GM19328 (cell line): ENCODE measurements around the gene VDAC2.

Experiments used
- ATAC-seq: cut with Tn5 transposase; IDR thresholded peaks from one replicate; pipeline ENCODE4 v1.9.1; 2021; ENCODE audit warnings: mild to moderate bottlenecking, moderate library complexity; ENCODE audit not compliant: unreplicated experiment

VDAC2 gene

DNA sequence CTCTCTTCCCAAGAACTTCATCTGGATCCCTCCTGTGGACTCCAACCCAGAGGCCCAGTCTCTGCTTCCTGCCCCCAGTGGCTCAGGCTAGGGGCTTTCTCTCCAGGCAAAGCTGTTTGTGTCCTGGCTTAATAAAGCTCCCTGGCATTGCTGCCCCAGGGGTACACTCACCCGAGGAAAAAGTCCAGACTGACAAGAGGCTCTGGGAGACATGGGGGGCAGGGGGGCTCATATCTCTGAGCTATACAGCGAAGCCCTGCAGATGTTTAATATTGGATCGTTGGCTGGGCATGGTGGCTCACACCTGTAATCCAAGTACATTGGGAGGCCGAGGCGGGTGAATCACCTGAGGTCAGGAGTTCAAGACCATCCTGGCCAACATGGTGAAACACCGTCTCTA is 35.9 kb downstream of the VDAC2 start:
- ATAC-seq = no peak

DNA sequence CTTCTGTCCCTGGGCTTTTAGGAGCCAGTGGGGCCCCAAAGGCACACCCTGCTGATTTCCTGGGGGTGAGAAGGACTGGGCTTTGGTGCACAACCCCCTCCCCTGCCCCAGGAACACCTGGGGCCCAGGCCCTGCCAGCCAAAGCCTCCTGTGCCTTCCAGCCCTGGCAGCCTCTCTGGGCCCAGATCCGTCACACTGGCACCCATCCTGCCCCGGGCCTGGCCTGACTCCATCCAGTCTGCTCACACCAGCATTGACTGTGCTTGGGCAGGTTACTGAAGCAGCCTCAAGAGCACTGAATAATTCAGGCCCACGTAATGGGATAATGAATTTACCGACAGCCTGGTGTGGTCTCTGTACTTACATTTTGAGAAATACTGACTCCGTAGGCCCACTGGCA is 37.2 kb downstream of the VDAC2 start:
- no peak for ATAC-seq

DNA sequence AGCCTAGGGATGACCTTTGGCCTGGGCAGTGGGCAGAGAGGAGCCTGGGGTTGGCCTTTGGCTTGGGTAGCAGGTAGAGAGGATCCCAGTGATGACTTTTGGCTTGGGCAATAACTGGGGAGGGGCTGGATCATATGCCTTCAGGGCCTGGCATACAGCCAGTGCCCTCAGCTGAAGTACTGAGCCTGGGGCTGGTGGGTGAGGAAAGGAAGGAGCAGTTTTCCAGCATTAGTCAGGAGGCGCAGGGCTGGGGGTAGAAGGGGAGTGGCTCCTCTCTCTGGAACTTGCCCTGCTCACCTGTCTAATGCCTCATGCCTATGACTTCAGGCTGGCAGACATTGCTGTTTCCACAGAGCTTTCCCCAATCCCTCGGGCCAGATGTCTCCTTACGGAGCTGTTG is 40.3 kb downstream of the VDAC2 start:
- ATAC-seq = no peak

DNA sequence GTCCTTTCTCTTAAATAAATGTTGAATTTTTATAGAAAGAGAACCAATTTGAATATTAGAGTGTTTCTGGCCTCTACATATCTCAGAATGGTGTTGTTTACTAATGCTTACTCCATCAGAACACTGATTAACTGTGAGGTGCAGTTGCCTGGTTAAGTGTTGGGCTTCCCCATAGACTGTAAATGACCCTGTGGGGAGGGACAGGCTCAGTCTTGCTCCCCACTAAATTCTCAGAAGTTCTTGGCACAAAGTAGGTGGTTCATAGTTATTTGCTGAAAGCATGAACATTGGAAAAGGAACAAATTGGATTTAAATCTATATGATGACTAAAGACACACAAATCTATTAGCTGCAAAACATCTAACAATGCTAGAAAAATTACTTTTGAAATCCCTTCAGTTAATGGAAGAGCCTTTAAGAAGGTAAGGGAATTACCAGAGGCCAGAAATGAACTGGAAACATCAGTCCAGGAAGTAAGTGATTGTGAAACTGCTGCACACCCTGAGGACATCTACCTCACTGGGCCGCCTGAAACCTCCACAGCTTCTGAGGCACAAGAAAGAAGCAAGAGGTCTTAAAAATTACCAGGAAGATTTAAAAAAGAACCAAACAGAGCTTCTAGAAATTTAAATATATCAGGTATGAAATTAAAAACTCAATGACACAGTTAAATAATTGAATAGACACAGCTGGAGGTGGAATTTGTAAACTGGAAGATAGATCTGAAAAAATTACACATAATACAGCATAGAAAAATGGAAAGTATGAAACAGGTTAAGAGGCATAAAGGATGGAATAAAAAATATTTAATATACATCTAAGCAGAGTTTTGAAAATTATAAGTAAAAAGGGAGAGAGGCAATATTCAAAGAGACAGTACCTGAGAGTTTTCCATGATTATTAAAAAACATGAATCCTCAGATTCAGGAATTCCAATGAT is 43.0 kb downstream of the VDAC2 start:
- no peak for ATAC-seq

DNA sequence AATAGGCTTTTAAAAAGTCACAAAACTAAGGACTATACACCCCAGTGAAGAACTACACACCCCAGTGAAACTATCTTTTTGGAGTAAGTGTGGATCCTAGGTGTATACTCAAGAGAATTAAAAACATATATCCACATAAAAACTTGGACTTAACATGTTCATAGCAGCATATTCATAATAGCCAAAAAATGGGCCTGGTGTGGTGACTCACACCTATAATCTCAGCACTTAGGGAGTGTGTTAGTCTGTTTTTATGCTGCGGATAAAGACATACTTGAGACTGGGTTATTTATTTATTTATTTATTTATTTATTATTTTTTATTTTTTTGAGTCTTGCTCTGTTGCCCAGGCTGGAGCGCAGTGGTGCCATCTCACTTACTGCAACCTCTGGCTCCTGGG is 44.1 kb downstream of the VDAC2 start:
- no peak for ATAC-seq

DNA sequence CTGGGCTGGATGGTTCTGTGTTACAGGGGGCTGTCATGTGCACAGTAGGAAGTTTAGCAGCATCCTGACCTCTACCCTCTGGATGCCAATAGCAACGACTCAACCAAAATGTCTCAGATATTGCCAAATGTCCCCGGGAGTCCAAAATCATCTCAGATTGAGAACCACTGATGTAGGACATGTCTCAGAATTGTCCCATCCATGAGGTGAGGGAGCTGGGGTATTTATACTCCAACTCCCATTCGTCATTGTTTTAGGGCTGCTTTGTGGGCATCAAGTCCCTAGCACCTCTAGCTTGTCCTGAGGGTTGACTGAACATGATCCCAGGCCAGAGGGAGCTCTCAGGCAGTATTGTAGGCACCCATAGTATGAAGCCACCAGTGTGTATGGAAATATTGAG is 50.4 kb downstream of the VDAC2 start:
- ATAC-seq = no peak

DNA sequence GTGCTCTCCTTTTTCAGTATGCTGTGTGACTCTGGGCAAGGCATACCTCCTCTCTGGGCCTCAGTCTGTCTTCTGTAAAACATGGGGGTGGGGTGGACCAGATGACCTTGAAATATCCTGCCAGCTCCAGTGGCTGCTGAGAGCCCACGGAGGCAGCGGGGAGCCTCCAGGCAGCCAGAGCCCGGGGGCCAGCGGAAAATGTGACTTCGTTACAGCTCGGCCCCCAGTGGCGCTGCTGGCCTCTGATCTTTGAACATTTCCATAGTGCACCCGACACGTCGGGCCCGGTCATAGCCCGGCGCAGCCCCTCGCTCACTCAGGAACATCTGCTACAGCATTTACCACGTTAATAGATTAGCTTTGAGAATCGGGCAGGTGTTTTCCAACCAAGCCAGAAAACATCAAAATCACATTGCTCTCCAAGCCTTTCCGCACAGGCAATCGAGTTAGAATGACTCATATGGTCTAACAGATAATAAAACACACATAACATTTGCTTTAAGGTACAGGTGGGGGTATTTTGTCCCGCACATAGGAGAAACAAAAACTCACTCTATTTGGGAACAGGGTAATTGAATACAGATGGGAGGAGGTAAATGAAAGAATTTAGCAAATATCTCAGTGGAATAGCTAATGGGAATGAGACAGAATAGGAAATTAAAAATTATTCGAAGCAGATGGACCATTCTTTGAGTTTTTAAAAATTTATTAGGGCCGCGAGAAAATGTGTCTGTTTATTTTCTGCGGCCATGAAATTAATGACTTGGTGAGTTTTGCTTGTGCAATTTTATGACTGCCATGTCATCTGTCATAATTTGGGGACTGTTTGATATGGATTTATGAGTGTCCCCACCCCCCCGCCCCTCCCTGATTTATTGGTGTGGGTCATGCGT is 51.5 kb downstream of the VDAC2 start:
- ATAC-seq = no peak

DNA sequence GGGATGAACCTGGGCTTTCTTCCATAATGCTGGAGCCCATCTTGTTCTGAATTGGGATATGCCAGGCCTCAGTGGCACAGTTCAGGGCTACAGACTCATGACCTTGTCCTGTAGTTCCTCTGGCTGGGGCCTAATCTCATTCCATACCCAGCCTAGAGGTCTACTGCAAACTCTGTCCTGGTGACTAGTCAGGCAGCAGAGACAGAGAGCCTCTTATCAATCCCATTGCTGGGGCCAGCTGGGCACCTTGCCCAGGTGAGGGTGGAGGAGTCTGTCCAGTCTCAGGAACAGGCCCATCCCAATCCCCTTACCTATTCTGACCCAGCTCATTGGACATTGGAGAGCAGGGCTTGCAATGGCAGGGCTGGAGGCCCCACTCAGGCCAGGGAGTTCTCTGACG is 53.2 kb downstream of the VDAC2 start:
- ATAC-seq = no peak

DNA sequence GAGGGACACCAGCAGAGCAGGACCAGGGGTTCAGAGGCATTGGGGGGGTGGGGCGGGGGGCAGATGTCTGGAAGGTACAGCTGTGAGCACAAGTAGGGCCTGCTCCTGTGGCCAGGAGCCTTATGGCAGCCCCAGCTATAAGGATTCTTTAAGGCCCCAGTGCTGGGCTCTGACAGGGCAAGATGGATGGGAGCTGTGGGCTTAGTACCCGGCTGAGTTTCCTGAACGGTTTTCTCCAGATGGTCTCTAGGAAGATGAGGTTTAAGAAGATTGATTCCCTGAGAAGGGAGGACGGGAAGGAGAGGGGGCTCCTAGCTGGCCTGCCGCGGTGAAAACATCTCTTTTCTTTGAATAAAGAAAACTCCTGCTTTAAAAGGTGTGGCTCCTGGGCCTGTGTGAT is 55.3 kb downstream of the VDAC2 start:
- no peak for ATAC-seq

DNA sequence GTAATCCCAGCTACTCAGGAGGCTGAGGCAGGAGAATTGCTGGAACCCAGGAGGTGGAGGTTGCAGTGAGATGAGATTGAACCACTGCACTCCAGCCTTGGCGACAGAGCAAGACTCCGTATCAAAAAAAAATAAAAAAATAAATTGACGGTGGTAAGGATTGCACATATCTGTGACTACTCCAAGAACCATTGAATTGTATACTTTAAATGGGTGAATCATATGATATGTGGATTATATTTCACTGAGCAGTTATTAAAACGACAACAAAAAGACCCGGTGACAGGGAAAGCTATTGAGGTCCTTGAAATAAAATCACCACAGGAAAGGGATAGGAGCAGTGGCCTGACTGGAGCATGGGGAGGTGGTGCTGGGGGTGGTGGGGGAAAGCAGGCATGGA is 56.3 kb downstream of the VDAC2 start:
- no peak for ATAC-seq

DNA sequence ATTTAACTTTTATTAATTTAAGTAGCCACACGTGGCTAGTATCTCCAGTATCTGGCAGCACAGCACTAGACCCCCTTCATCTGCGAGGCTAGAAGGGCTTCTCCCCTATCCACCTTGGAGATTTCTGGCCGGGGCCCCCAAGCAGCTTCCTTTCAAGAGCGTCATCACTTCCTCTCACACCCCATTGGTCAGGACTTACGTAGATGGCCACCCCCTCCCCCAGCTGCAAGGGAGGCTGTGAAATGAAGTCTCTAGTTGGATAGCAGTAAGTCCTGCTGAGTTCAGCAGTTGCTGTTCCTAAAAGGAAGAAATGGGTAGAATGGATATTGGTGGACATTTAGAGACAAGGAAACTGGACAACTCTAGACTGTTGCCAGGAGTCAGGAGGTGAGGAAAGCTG is 59.0 kb downstream of the VDAC2 start:
- ATAC-seq = no peak

DNA sequence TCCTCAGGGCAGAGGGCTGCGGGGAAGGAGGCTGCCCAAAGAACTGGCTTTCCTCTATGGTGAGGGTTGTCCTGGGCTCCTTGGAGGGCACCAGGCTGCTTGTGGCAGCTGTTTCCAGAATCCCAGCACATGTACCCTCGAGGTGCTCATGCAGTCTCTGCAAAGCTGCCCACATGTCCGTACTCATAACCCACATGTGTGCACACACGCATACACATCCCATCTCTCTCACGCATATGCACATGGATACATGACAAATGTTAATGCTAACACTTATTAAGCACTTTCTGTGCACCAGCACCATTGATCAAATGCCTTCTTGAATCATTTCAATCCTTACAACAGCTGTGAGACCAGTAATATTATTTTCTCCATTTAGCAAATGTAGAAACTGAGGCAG is 61.5 kb downstream of the VDAC2 start:
- no peak for ATAC-seq

DNA sequence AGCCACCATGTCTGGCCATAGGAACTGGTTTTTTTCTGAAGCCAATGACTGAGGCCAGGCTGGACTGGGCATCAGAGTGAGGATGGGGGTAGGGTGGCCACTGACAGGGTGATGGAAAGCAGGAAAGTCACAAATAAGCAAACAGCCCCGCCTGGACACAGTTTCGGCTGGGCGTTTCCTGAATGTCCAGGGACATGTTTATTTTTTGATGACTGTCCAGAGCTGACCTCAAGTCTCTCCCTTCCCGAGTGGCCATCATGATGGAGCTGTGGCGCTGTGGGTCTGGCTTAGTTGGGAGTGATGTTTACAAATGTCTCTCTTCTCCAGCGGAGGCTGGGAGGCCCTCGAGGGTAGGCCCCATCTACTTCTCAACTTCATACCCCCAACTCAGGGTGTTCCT is 62.3 kb downstream of the VDAC2 start:
- ATAC-seq = no peak

DNA sequence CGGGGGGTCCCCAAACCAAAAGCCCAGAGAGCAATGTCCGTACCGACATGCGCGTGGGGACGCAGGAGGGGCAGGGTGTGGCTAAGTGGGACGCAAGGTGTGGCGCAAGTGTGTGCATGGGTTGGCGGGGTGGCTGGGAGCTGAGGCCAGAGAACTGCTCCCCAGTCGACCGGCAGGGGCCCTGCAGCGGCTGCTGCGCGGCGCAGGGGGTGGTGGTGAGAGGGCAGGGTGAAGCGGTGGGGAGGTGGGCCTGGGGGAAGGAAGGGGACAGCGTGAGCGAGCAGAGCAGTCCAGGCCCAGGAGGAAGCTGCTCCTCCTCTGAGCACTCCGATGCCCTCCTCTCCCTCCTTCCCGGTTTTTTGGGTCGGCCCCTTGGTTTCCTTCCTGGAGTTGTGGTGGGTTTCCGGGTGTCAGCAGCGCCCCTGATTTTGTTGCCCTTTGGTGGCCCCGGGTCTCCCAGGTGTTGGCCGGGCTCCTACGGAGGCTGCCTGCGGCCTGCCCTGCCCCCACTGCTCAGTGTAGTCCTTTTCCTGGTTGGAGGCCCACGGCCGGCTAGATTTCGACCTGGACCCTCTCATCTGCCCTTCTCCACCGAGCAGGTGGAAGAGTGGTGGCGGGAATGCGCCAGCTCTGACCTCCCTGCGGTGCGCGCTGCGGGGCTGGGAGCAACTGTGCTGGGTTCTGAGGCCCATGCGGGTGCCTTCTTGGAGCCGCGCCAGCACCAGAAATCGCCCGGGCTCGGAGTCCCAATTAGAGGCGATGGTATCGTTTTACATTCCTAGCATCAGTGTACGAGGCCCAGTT is 65.7 kb downstream of the VDAC2 start:
- ATAC-seq = no peak

DNA sequence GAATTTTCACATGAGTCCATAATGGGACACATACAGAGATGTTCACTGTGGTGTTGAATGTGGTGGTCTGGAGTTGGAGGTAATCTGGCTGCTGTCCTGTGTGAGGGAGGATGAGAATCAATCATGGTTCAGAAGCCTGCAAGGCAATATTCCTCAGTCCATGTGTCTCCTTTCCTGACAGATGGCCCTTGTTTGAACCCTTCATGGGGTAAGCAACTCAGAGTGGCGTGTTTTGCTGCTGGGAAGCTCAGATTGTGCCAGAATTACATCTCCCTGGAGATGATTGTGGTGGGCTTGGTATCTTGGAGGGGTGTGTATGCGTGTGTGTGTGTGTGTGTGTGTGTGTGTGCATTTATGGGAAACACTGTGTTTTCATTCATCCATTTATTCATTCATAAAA is 69.6 kb downstream of the VDAC2 start:
- no peak for ATAC-seq
